ENCODE data around the gene CTSW.

Gene CTSW

DNA sequence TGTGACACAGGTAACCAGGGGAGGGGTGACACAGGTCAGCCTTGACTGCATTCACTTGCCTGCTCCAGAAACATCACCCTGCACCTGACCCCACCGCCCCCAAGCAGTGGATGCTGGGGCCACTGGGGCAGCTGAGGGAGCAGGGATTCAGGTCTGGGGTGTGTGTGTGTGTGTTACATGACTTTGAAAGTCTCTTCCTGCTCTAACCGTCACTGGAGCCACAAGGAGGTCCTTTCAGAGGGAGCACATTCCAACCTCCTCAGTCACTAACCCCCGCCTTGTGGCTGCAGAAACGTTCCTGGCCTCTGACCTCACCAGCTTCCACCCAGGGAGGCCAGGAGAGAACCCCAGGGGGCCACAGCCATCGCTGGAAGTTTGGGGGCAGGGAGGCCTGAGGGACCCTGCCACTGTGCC, 23.4 kb downstream of the CTSW start:
- no peak for DNase-seq (ENCODE audit: low read depth)

DNA sequence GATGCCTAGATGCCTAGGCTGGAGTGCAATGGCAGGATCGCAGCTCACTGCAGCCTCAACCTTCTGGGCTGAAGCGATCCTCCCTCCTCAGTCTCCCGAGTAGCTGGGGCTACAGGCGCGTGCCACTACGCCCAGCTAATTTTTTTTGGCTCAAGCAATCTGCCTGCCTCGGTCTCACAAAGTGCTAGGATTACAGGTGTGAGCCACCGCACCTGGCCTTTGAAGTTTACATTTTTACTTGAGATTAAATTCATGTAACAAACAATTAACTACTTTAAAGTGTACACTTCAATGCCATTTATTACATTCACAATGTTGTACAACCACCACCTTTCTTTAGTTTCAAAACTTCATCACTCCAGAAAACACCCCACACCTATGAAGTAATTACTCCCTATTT, 24.1 kb downstream of the CTSW start:
- DNase-seq (ENCODE audit: low read depth), result no peak

DNA sequence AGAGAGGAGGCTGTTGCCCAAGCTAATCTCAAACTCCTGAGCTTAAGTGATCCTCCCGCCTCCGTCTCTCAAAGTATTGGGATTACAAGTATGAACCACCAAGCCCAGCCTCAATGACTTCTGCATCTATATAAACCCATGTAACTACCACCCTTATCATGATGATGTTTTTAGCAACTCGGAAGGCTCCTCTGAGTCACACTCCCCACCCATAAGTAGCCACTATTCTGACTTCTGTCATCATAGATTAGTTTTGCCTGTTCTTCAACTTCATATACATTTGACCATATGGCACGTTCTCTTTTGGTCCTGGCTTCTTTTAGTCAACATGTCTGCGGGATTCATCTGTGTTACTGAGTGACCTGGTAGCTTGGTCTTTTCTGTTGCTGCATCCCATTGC, 27.0 kb downstream of the CTSW start:
- no peak for DNase-seq (ENCODE audit: low read depth)

DNA sequence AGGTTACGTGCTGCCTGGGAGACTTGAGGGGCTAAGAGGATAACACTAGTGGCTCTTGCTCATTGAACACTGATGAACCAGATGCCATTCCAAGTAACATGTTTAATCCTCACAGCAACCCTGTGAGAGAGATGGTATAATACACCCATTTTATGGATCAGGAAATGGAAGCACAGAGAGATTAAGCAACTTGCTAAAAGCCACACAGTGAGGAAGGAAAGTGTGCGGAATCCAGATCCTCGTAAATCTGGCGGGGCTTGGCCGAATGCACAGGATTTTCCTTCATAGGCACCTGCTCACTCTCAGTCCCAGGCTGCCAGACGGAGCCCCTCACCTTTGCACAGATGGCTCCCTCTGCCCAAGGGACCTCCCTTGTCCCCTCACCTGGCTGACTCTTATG, 28.2 kb downstream of the CTSW start:
- DNase-seq (ENCODE audit: low read depth), result no peak

DNA sequence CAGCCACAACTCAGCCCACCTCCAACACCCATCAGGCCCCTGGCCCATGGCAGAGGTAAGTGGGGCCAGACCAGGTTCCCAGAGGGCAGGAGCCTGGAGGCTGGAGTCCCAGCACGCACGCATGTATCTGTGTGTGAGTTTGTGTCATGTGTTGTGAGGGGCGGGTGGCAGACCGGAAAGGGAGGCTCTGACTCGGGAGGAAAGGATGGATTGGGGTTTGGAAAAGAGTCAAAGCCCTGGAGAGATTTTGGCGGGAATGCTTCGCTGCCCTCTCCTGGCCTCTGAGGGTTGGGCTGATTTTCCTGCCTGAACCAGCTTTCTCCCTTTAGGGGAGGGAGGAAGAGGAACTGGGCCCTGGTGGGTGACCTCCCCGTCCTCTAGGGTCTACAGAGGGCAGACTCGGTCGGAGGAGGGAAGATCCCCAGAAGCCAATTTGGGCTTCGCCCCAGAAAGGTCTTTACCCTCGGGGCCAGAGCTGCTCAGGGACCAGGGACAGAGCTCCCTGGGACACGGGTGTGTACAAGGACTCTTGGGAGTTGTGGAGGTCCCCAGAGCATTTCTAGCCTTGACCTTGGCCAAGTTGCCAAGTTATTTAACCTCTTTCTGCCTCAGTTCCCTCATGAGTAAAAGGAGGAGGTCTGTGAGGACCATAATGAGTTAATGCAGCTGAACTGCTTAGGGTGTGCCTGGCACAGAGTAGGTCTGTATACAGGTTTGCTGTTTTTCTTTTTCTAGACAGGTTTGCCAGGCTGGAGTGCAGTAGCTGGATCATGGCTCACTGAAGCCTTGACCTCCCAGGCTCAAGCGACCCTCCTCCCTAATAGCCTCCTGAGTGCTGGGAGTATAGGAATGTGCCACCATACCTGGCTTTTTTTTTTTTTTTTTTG, 32.3 kb downstream of the CTSW start:
- no peak for DNase-seq (ENCODE audit: low read depth)

DNA sequence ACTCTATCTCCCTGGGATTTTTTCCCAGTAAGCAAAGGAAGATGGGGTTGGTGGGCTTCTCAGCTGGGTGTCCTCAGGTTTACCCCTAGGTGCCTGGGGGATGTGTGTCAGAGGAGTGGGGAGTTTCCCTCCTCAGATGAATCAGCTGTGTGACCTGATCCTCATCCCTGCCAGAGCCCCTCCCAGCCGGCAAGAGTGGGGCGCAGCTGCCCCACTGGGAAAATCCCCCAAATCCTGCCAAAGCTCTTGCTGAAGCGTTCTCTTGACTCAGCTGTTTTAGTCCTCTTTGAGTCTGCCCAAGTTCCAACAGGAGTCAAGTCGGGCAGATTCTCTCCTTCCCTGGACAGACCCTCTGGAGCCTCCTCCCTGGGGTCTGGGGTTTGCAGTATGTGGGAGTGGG, 33.2 kb downstream of the CTSW start:
- no peak for DNase-seq (ENCODE audit: low read depth)

DNA sequence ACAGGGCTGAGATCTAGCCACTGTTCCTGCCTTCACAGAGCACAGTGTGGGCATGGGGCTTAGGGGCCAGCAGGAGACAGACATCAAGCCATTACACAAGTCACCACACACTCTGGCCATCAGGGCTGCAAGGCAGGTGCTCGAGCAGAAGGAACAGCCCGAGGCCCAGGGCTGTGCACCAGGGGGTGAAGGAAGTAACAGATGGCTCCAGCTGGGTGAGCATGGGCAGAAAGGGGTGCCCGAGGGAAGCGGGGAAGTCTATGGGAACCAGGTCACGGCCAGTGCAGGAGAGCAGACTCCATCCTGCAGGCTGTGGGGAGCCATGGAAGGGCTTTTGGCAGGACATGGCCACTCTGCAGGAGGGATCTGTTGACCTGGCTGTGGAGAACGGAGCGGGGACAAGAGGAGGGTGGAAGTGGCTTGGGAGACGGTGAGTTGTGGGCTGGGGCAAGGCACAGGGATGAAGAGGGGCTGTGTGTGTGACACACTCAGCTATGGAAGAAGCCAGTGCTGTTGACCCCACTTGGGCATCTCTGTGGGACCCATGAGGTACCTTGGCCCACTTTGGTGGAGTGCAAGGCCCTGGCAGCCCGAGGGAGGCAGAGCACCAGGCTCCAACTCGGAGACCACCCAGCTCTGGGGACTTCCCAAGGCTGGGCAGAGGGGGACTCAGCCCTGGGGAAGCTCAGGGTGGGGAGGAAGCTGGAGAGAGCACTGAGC, 35.6 kb downstream of the CTSW start:
- DNase-seq (ENCODE audit: low read depth), result no peak

DNA sequence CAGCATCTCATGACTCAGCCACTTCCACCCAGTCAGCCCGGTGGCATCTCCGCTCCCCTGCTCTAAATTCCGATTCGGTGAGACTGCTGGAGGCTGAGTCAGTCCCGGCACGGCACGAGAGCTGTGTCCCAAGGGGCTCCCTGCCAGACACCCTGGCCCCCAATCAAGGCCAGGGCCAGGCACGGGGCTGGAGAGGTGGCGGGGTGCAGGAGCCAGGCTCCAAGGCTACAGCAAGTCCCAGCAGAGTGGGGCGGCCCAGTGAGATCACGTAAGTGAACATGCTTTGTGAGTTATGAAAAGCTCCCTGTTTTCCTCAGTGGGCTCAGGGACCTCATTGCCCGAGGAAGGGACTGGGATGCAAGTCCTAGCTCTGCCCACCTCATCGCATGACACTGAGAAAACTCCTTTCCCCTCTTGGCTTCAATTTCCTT, 36.2 kb downstream of the CTSW start:
- no peak for DNase-seq (ENCODE audit: low read depth)

DNA sequence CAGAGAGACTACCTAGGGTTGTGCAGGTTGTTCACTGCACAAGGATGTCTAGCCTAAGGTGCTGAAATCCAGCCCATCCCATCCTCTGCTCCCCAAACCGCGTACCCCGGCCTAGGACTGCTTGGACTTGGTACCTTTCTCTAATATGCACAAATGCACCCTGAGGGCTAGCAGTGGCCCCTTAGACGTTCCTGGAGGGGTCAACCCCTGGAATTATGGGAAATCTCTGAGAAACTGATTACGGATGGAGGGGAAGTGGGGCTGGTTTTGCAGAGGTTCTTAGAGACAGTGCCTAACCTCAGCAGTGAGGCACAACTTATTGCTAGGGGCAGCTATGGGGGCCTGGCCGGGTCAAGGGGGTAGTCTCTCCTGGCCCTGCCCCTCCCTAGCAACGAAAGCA, 36.8 kb downstream of the CTSW start:
- DNase-seq (ENCODE audit: low read depth), result no peak

DNA sequence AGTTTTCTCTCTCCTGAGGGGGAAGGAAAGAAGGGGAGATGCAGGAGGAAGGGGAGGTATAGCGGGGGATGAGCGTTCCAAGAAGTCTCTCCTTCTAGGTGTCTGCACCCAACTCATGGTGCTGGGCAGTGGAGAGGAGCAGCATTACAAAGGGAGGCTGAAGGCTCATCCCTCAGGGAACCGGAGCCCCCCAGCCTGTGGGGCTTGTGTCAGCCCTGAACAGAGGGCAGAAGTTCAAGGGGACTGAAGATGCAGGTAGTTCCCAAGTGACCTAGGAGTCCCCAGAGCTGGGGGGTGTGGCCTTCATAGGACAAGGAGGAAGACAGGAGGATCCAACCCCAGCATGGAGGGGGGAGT, 37.4 kb downstream of the CTSW start:
- no peak for DNase-seq (ENCODE audit: low read depth)

DNA sequence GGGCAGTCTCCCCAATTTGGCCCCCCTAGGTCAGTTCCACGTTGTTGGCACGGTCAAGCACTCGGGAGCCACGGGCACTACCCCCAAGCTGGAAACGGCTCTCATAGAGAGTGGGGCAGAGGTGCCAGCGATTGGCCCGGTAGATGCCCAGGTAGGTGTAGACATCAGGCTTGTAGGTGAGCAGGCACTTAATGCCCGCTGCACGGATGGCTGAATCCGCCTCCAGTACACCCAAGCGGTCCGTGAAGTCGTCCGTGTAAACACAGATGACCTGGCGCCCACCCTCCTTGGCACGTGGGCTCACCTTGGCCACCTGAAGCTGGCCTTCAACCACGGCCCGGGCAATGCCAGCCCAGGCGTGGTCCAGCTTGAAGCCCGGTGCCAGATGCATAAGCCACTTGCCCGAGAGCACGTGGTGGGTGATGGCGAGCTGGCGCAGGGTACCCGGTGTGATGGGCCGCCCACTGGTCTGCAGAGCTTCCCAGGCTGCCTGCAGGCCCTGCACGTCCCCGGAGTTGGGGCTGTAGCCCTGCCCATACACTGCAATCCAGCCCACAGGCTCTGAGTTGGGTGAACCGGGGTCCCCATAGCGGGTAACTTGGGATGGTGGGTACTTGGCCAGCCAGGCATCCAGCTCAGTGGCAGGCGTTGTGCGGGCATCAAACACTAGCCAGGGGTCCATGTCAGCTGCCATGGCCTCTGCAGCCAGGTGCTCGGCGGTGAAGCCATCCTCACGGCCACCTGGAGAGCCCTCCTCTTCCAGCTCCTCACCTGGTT, 38.0 kb downstream of the CTSW start:
- DNase-seq (ENCODE audit: low read depth), result no peak

DNA sequence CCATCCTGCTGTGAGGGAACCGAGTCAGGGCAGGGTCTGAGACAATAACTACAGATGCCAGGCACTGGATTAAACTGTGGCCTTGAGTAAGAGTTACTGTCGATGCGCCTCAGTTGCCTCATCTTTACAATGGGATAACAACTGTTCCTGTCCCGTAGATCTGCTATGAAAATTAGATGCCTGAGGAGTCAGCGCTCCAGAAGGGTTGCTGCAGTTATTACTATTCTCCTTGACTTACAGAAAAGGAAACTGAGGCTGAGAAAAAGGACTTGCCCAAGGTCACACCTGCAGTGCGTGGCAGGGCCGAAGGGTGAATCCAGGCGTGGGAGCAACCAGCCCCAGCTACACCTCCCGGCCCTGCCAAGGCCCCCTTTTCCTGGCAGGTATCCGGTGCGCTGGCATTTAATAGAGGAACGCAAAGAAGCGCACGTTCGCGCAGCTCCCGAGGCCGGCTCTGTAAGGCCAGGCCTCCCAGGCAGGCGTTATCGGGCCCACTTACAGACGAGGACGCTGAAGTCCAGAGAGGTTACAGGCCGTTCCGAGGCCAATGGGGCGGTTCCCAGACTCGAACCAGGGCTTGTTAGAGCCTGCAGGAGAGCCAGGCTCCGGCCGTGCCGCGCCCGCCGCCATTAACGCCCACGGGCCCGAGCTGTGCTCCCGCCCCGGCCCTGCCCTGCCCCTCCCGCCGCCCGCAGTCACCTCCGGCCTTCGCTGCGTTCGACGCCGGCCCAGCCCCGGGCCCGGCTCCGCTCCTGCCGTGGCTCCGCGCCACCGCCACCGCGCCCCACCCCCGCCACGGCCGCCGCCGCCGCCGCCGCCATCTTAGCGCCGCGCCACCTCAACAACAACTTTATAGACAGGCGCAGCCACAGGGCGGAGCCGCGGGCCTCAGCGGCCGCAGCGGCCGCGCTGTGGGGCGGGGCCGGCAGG, 38.8 kb downstream of the CTSW start, which contains the start of gene C11orf68:
Gene C11orf68 (minus strand): TSS at position 852 of the 930 bp plus-strand sequence. CDS start 31 bp downstream, at position 821.
- DNase-seq (ENCODE audit: low read depth), result no peak

DNA sequence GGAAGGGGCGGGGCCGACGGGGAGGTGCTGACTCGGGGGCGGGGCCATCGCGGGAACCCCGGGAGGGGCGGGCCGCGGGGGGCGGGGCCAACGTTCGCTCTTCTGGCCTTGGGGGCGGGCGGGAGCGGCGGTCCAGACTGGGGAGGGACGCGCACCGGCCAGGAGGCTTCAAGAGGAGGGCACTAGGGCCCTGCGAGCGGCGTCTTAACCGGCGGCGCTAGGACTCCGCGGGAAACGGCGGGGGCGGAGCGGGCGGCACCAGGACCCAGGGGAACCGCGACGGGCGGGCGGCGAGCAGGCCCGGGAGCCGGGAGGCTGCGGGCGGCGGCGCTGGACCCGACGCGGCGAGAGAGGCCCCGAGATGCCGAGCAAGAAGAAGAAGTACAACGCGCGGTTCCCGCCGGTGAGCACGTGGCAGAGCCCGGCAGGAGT, 39.5 kb downstream of the CTSW start, which contains the start of gene DRAP1:
Gene DRAP1 (plus strand): TSS at position 286 of the 432 bp plus-strand sequence. CDS start 76 bp downstream, at position 362.
- DNase-seq (ENCODE audit: low read depth), result peak; percentile 99

DNA sequence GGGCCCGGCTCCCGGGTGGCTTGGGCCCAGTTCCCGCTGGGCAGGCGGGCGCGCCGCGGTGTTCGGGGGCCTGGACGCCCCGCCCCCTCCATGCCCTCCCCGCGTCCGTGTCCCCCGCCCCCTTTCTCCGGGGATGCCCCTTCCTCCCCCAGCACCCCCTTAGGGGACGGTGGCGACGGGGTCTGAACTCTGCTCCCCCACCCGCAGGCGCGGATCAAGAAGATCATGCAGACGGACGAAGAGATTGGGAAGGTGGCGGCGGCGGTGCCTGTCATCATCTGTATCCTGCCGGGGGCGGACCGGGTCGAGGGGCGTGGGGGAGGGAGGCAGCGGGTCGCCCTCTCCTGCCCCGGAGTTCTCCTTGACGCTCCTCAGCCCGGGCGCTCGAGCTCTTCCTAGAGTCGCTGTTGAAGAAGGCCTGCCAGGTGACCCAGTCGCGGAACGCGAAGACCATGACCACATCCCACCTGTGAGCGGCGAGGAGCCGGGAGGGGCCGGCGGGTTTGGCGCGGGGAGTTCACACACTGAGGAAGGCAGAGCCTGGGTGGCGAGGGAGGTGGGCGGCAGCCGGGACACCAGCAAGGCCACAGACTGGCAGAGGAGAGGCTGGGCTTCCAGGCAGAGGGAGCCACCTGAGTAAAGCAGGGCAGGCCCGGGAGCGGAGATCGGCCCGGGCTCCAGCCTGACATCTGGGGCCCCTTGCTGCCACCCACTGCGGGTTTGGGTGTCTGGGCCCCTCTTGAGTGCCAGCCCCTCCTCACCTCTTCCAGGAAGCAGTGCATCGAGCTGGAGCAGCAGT, 40.1 kb downstream of the CTSW start:
- DNase-seq (ENCODE audit: low read depth), result peak; percentile 52

DNA sequence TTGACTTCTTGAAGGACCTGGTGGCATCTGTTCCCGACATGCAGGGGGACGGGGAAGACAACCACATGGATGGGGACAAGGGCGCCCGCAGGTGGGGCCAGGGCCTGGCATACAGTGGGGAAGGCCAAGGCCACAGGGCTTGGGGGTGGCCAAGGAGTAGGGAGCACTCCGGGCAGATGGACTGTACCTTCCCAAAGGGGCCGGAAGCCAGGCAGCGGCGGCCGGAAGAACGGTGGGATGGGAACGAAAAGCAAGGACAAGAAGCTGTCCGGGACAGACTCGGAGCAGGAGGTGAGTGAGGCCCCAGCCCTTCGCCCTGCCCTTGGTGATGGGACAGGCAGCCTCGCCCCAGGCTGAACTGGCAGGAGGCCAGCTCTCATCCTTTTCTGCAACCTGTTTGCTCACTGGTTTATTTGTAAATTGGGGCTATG, 40.8 kb downstream of the CTSW start:
- no peak for DNase-seq (ENCODE audit: low read depth)

DNA sequence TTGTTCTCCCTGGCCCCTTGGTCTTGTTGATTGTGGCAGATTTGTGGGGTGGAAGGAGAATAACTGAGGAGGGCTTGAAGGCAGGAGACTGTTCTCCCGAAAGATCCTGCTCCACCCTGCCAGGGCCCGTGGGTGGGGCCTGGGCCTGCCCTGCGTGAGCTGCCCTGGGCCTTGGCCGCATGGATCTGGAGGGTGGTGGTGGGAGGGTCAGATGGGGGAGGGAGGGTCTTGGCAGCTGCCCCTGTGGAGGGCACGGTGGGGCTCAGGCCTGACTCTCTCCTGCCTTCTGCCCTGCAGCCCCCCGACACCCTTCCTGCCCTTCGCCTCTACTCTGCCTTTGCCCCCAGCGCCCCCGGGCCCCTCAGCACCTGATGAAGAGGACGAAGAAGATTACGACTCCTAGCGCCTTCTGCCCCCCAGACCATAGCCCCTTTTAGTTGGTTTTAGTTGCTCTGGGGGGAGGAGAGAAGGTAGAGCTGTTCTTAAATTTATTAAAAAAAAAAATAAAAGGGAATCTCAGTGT, 41.5 kb downstream of the CTSW start:
- no peak for DNase-seq (ENCODE audit: low read depth)

DNA sequence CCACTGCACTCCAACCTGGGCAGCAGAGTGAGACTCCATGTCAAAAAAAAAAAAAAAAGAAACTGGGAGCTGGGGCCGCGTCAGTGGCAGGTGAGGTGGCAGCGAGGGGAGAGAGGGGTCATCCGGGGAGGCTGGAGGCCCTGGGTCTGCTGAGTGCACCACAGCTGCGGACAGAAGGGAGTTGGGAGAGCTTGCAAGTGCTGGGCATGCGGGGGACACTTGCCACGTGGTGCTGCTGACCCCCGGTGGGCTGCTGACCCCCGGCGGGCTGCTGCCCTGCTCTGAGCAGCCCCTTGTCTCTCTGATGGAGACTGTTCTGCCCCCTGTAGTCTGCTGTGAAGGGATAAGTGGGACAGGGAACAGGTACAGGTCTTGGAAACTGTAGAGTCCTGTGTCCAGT, 42.2 kb downstream of the CTSW start:
- no peak for DNase-seq (ENCODE audit: low read depth)

DNA sequence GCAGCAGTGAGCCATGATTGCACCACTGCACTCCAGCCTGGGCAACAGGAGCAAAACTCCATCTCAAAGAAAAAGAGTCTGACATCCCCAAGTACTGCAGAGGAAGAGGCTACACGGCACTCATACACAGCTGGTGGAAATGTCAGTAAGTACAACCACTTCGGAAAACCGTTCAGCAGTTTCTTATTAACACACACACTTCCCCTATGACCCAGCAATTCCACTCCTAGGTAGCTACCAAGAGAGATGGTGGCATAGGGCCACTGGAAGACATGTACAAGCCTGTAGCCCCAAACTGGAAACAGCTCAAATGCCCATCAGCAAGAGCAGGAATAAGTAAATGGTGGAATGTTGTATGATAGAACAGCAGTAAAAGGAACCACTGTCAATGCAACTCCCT, 42.9 kb downstream of the CTSW start:
- no peak for DNase-seq (ENCODE audit: low read depth)

DNA sequence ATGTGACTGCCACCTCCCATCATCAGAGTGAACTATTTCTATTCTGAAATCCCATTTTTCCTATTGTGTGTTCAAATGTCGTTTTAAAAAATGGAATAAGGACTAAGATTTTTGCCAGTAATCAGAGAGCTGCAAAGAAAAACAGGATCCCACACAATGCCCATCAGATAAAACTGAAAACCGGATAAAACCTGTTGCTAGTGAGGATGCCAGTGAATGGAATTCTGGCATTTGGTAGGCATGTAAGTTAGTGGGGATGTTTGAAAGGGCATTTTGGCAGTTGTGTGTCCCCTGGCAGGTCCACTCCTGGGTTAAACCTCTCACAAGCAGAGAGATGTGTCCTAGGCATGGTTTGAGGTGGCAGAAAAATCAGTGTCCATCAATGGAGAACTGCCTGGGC, 45.8 kb downstream of the CTSW start:
- no peak for DNase-seq (ENCODE audit: low read depth)

DNA sequence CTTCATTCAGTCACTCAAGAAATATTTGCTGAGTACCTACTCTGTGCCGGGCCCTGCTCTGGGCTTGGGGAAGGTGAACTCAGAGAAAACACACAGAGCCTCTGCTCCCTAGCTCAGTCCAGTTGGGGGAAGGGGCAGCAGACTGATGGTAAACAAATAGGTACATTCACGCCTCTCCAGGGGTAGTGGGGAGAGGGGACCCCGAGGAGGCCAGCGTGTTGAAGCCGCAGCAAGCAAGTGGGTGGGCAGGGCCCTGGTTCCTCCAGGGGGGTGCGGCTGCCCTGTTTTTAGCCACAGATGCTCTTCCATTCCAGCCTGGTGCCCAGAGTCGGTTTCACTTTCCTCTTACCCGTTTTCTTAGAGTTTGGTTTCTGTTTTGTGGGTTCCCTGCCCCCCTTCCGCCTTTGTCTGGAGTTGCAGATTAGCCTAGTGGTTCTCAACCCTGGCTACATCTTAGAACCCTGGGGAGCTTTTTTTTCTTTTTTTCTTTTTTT, 48.3 kb downstream of the CTSW start:
- DNase-seq (ENCODE audit: low read depth), result peak; percentile 63
